Ishikawa (cell line): ENCODE results near the gene EXOC4.
A peak's percentile ranks its signal among the peaks of the same experiment; 100 is the strongest.

Experiments
- CEBPB ChIP-seq: IDR thresholded peaks from 2 replicates; pipeline ENCODE4 v1.6.1; 2012
- CREB1 ChIP-seq: IDR thresholded peaks from 2 replicates; pipeline ENCODE4 v1.6.1; 2012; ENCODE audit warnings: low read depth
- EGR1 ChIP-seq: IDR thresholded peaks from 2 replicates; pipeline ENCODE4 v1.6.1; 2012
- EP300 ChIP-seq: IDR thresholded peaks from 2 replicates; pipeline ENCODE4 v1.6.1; 2012; ENCODE audit warnings: borderline replicate concordance
- FOXM1 ChIP-seq: IDR thresholded peaks from 2 replicates; pipeline ENCODE4 v1.6.1; 2012; ENCODE audit warnings: low read depth, borderline replicate concordance
- NFIC ChIP-seq: IDR thresholded peaks from 2 replicates; pipeline ENCODE4 v1.6.1; 2012
- RAD21 ChIP-seq: IDR thresholded peaks from 2 replicates; pipeline ENCODE4 v1.6.1; 2012; ENCODE audit warnings: low read depth
- TAF1 ChIP-seq: IDR thresholded peaks from 2 replicates; pipeline ENCODE4 v1.6.1; 2012; ENCODE audit warnings: low read depth, mild to moderate bottlenecking
- TCF12 ChIP-seq: IDR thresholded peaks from 2 replicates; pipeline ENCODE4 v1.6.1; 2012; ENCODE audit warnings: low read depth
- TEAD4 ChIP-seq: IDR thresholded peaks from 2 replicates; pipeline ENCODE4 v1.6.1; 2012
- USF1 ChIP-seq: IDR thresholded peaks from 2 replicates; pipeline ENCODE4 v1.6.1; 2012
- YY1 ChIP-seq: IDR thresholded peaks from 2 replicates; pipeline ENCODE4 v1.6.1; 2012; ENCODE audit warnings: low read depth
- TF ChIP-seq, protein P1 (sequence below): IDR thresholded peaks from 2 replicates; pipeline ENCODE4 v1.6.1; 2012
- TF ChIP-seq, protein P2 (sequence below): IDR thresholded peaks from 2 replicates; pipeline ENCODE4 v1.6.1; 2012; ENCODE audit warnings: low read depth, mild to moderate bottlenecking

- TF ChIP-seq CREB1 (no peak), TEAD4 (no peak), EGR1 (no peak), EP300 (no peak), RAD21 (no peak), YY1 (no peak), USF1 (no peak), TCF12 (no peak), TAF1 (no peak), CEBPB (peak; percentile 51; the same call in 1 of the 2 replicates), NFIC (no peak), FOXM1 (no peak)
- TF ChIP-seq, protein P1, sequence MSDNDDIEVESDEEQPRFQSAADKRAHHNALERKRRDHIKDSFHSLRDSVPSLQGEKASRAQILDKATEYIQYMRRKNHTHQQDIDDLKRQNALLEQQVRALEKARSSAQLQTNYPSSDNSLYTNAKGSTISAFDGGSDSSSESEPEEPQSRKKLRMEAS: no peak
- TF ChIP-seq, protein P2, sequence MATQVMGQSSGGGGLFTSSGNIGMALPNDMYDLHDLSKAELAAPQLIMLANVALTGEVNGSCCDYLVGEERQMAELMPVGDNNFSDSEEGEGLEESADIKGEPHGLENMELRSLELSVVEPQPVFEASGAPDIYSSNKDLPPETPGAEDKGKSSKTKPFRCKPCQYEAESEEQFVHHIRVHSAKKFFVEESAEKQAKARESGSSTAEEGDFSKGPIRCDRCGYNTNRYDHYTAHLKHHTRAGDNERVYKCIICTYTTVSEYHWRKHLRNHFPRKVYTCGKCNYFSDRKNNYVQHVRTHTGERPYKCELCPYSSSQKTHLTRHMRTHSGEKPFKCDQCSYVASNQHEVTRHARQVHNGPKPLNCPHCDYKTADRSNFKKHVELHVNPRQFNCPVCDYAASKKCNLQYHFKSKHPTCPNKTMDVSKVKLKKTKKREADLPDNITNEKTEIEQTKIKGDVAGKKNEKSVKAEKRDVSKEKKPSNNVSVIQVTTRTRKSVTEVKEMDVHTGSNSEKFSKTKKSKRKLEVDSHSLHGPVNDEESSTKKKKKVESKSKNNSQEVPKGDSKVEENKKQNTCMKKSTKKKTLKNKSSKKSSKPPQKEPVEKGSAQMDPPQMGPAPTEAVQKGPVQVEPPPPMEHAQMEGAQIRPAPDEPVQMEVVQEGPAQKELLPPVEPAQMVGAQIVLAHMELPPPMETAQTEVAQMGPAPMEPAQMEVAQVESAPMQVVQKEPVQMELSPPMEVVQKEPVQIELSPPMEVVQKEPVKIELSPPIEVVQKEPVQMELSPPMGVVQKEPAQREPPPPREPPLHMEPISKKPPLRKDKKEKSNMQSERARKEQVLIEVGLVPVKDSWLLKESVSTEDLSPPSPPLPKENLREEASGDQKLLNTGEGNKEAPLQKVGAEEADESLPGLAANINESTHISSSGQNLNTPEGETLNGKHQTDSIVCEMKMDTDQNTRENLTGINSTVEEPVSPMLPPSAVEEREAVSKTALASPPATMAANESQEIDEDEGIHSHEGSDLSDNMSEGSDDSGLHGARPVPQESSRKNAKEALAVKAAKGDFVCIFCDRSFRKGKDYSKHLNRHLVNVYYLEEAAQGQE: no peak
Measured at GRCh38 chr7:133633055-133633454, 380.2 kb downstream of the EXOC4 start.
